Thyroid gland (tissue), 4 donors: ENCODE data around the gene ZNF556. TPM values are rescaled to one million over a fixed set of nuclear protein-coding genes. Genes with fewer than 3 reads are reported as not detected.

Source experiments
- DNase-seq, 2 donors: peaks; one replicate each; pipeline ENCODE4 v3.0.0-alpha.2; 2019
- H3K27ac ChIP-seq, 3 donors: fragments of 200-600 bp; sonication (generic); 1 replicate in 2 of 3; 2 replicates in 1 of 3; pipeline ENCODE4 v1.5.1; 2016 to 2019; ENCODE audit warnings: mild to moderate bottlenecking in 1 of 3, moderate library complexity in 1 of 3
- H3K27me3 ChIP-seq: fragments of 200-600 bp; sonication (generic); one replicate; pipeline ENCODE4 v1.5.1; 2019
- H3K36me3 ChIP-seq, 2 donors: fragments of 200-600 bp; sonication (generic); one replicate each; pipeline ENCODE4 v1.5.1; 2016 to 2019
- H3K4me1 ChIP-seq, 2 donors: fragments of 200-600 bp; sonication (generic); one replicate each; pipeline ENCODE4 v1.5.1; 2017 to 2019
- H3K4me3 ChIP-seq, 3 donors: fragments of 200-600 bp; sonication (generic); replicated peaks in 1 of 3; 1 replicate in 2 of 3; 2 replicates in 1 of 3; pipeline ENCODE4 v1.5.1; 2016; ENCODE audit warnings: mild to moderate bottlenecking in 1 of 3
- H3K9me3 ChIP-seq: fragments of 200-600 bp; sonication (generic); one replicate; pipeline ENCODE4 v1.5.1; 2017
- POLR2A ChIP-seq, 2 donors: fragments of 450-650 bp; IDR thresholded peaks; one replicate each; pipeline ENCODE4 v1.6.1; 2017; ENCODE audit warnings: antibody characterized with exemption in 2 of 2, mild to moderate bottlenecking in 2 of 2, moderate library complexity in 1 of 2
- WGBS, 2 donors: methylation state at CpG; one replicate each; pipeline ENCODE4 v1.1.5; 2017; 5-methylcytosine and 5-hydroxymethylcytosine counted together
- intact Hi-C: fragments of 100-400 bp; cut with DNase I; formaldehyde crosslinking; loops from one replicate; pipeline ENCODE4 v1.15.1; 2023
- total RNA-seq, 4 donors: library from RNA; depleted of rRNA; stranded (reverse); fragments of >200 nt; gene quantifications; one replicate each; pipeline ENCODE4 v1.2.3, GENCODE V29; 2016
- TF ChIP-seq, protein P1 (sequence below), 6 experiments: fragments of 200-600 bp in 3 of 6; fragments of 450-650 bp in 3 of 6; sonication (generic) in 3 of 6; IDR thresholded peaks; one replicate each; pipeline ENCODE4 v1.5.1; 2016 to 2019; ENCODE audit warnings: antibody characterized with exemption in 6 of 6, mild to moderate bottlenecking in 2 of 6, inconsistent platforms in 1 of 6, moderate library complexity in 1 of 6

Gene ZNF556
- total RNA-seq, 4 donors from 2014 or later = not detected

DNA sequence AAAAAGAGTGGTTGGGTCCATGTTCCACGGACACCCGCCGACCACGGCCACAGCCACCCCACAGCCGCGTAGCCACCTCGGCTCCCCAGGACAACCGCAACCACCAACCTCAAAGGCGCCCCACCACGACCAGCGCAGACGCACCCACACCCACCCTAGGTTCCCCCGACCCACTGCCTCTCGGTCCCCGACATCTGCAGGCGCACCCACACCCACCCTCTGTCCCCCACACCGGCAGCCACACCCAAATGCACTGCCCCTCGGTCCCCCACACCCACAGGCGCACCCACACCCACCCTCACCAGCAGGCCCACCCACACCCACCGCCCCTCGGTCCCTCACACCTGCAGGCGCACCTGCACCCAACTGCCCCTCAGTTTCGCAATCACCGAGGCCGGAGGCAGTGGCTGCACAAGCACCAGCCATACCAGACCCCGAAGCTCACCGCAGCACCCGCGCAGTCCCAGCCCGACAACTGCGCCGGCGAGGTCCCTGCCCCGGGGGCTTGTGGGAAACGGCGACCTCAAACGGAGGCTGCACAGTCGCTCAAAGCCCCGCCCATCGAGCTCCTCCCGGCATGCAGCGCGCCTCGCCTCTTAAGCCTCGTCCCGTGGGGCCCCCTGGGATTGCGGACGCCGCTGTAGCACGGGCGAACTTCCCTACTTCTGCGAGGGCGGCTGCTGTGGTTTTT, 59.4 kb downstream of the ZNF556 start:
- intact Hi-C loops = no loop called here
- WGBS, 2 donors = 77 to 91% methylated on average over 37 to 51 of the region's 53 CpGs

DNA sequence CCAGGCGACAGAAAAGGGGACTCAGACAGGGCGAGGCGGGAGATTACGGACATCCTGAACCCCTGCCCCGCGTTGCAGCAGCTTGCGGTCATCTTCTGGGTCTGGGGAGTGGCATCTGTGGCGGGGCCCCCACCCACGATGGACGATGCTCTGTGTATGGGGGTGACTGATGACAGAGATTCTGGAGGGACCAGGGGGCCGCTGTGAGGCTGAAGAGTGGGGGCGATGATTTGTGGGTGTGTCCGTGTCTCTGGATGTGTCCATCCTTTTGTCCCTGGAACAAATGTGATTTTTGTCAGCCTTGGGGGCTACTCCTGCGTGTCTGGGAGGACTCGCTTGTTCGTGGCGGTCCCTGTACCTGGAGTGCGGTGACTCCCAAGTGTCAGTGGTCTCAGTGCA, 59.9 kb downstream of the ZNF556 start:
- WGBS, 2 donors = 89 to 95% methylated on average over 18 of the region's 18 CpGs
- no peak for DNase-seq
- Histone ChIP-seq H3K9me3 (no peaks in the 10 kb centered on the region), H3K4me1 (peaks cover 0 to 13% of the 10 kb centered on the region in 2 donors), H3K27me3 (no peaks in the 10 kb centered on the region), H3K27ac (no peak overlapping the region), H3K4me3 (no peak overlapping the region), H3K36me3 (no peaks in the 10 kb centered on the region)
- TF ChIP-seq, protein P1, sequence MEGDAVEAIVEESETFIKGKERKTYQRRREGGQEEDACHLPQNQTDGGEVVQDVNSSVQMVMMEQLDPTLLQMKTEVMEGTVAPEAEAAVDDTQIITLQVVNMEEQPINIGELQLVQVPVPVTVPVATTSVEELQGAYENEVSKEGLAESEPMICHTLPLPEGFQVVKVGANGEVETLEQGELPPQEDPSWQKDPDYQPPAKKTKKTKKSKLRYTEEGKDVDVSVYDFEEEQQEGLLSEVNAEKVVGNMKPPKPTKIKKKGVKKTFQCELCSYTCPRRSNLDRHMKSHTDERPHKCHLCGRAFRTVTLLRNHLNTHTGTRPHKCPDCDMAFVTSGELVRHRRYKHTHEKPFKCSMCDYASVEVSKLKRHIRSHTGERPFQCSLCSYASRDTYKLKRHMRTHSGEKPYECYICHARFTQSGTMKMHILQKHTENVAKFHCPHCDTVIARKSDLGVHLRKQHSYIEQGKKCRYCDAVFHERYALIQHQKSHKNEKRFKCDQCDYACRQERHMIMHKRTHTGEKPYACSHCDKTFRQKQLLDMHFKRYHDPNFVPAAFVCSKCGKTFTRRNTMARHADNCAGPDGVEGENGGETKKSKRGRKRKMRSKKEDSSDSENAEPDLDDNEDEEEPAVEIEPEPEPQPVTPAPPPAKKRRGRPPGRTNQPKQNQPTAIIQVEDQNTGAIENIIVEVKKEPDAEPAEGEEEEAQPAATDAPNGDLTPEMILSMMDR (IDR thresholded peaks at IDR 0.05) = no peak
- no peak for TF ChIP-seq POLR2A (IDR thresholded peaks at IDR 0.05)
- intact Hi-C loops = no loop called here

More for the DNA sequence above, 59.4 kb downstream of the ZNF556 start:
- Histone ChIP-seq H3K27me3 (no peaks in the 10 kb centered on the region), H3K9me3 (no peaks in the 10 kb centered on the region), H3K4me1 (peaks cover 0 to 13% of the 10 kb centered on the region in 2 donors), H3K36me3 (no peaks in the 10 kb centered on the region), H3K27ac (no peak overlapping the region), H3K4me3 (no peak overlapping the region)
- TF ChIP-seq POLR2A (IDR thresholded peaks at IDR 0.05) = no peak
- TF ChIP-seq, protein P1 (IDR thresholded peaks at IDR 0.05) = no peak
- no peak for DNase-seq

Other genes starting within 250 kb of the ZNF556 start
- 1 to 10 TPM; 3.8 to 6.9 (median 5.6) TPM for gene GNG7, start 164.6 kb upstream of the ZNF556 start, total RNA-seq
- under 1 TPM; 0.27 to 0.67 (median 0.40) TPM for gene DIRAS1, start 146.0 kb upstream of the ZNF556 start, total RNA-seq
- gene SLC39A3, start 127.3 kb upstream of the ZNF556 start, total RNA-seq = 10 to 100 TPM; 21.7 to 52.2 (median 31.4) TPM
- 10 to 100 TPM; 43.4 to 86.8 (median 73.4) TPM for gene SGTA, start 84.1 kb upstream of the ZNF556 start, total RNA-seq
- 10 to 100 TPM; 29.7 to 79.0 (median 58.9) TPM for gene THOP1, start 81.8 kb upstream of the ZNF556 start, total RNA-seq
- gene ZNF554, start 47.5 kb upstream of the ZNF556 start, total RNA-seq = 1 to 10 TPM; 4.9 to 9.2 (median 6.2) TPM
- gene ZNF555, start 25.9 kb upstream of the ZNF556 start, total RNA-seq = 10 to 100 TPM in 1 of 4 donors, 1 to 10 TPM in 3; 8.7 to 10.2 (median 9.5) TPM
- 1 to 10 TPM; 3.1 to 4.8 (median 3.6) TPM for gene ZNF57, start 33.6 kb downstream of the ZNF556 start, total RNA-seq
- gene ZNF77, start 77.6 kb downstream of the ZNF556 start, total RNA-seq = 1 to 10 TPM; 5.1 to 7.0 (median 6.2) TPM
- gene TLE6, start 110.2 kb downstream of the ZNF556 start, total RNA-seq = 10 to 100 TPM in 3 of 4 donors, 1 to 10 TPM in 1; 2.4 to 20.7 (median 11.6) TPM
- 100 to 1,000 TPM in 1 of 4 donors, 10 to 100 TPM in 3; 81.3 to 114 (median 90.3) TPM for gene TLE2, start 161.9 kb downstream of the ZNF556 start, total RNA-seq
- gene TLE5, start 195.2 kb downstream of the ZNF556 start, total RNA-seq = 100 to 1,000 TPM; 398 to 892 (median 498) TPM
- 10 to 100 TPM; 49.9 to 69.6 (median 63.8) TPM for gene GNA11, start 227.0 kb downstream of the ZNF556 start, total RNA-seq